Endothelial cell of hepatic sinusoid (primary cell): ENCODE results near the gene PDGFA.

Source experiments
- in situ Hi-C: cut with HindIII; loops from 2 replicates; pipeline ENCODE4 v1.10.0; 2017; ENCODE audit warnings: low sequenced_read_pairs

PDGFA gene

GRCh38 chr7:538764-539685, 19.4 kb upstream of the PDGFA start:
- in situ Hi-C loops: no loop called here

GRCh38 chr7:537911-538634, 18.4 kb upstream of the PDGFA start:
- in situ Hi-C loops: no loop called here

DNA sequence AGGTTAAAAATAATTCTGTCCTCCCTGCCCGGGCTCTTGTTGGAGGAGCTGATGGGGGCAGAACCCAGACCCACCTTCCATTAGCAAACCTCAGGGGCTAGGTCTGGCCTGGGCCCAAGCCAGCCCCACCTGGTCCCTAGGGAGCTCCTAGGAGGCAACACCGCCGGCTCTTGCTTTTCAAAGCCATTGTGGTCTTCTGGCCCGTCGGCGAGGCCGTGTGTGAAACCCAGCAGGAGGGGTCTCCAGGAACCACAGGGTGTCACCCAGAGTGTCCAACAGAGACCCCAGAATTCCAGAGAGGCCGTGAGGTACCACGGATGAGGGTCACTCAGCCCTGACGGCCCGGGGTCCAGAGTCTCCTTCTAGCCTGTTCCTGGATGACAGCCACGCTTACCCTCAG, 16.6 kb upstream of the PDGFA start:
- in situ Hi-C loops: no loop called here

GRCh38 chr7:534959-535358, 15.3 kb upstream of the PDGFA start:
- in situ Hi-C loops: no loop called here

- in situ Hi-C loops: no loop called here
Measured at GRCh38 chr7:534075-534474, 14.4 kb upstream of the PDGFA start.

GRCh38 chr7:533266-533665, 13.6 kb upstream of the PDGFA start:
- in situ Hi-C loops: no loop called here

DNA sequence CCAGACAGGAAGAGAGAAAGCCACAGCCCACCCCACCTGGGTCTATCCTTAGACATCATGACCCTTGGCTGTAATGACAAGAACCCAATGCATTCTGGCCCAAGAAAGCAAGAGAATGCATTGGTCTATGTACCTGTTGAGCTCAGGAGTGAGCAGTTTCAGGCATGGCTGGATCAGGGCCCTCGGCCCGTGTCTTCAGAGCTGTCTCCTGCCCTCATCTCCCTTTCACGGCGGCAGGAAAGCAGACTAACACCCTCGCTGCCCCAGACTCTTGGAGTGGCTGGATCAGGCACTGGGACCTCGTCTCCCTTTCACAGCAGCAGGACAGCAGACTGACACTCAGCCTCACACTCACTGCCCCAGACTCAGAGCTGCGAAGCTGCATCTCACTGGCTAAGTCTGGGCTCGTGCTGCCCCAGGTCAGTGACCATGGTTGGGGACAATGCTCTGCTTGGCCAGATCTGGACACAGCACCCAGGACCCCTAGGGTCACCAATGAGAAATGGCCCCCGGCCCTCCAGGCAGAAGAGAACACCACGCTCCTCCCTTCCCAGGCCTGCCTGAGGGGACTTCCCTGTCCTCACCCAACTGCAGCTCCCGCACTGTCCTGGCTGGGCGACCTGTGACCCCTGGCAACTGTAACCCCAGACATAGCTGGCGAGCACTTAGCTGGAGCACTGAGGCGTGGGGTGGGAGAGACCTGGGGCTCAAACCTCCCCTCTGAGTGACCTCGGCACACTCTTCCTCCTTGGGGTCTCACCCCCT, 12.9 kb upstream of the PDGFA start:
- in situ Hi-C loops: no loop called here

DNA sequence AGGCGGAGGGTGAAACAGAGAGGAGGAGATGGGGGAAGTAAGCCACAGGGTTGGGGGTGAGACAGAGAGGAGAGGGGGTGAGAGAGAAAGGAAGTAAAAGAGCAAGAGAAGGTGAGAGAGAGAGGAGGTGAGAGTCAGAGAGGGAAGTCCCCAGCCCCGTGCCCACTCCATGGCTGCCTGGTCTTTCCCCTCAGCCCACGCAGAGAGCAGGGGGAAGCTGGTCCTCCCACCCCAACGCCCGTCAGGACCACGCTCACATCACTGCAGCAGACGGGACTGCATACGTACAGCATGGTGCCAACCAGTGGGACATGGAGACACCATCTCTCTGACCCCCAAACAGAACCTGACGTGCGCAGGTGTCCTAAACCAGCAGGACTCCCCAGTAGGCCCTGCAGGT, 12.1 kb upstream of the PDGFA start:
- in situ Hi-C loops: no loop called here

DNA sequence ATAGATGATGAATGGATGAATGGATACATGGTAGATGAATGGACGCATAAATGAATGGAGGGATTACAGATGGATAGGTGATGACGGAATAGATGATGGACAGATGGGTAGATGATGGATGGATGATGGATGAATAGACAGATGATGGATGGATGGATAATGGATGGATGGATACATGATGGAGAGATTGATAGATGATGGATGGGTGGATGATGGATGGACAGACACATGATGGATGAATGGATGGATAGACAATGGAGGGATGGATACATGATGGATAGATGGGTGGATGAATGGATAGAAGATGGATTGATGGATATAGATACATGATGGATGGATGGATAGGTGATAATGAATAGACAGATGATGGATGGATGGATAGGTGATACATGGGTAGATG, 8.8 kb upstream of the PDGFA start:
- in situ Hi-C loops: no loop called here

- in situ Hi-C loops: no loop called here
Measured at GRCh38 chr7:527723-528122, 8.1 kb upstream of the PDGFA start.

DNA sequence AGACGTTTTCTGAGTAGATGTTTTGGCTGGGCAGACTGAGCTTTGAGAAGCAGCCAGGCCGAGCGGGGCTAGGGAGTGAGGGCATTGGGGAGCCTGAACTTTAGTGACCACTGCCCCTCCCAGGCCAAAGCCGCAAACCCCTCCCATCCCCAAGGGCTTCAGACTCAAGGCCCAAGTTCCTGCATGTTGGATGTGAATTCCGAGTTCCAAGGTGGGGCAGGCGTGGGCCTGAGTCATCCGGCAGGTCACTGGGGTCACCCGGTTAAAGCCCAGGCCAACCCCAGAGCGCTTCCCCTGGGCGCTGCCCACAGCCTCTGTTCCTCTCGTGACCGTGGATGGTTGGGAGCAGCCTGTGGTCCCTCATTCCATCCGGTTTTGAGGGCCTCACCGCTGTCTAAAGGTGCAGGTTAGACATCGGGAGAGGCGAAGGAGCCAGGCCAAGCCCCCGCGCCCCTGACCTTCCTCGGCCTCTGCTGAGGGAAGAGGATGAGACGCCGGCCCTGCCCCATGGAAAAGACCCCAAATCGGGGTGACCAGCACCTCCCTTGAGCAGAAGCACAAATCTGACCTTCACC, 6.9 kb upstream of the PDGFA start:
- in situ Hi-C loops: no loop called here

DNA sequence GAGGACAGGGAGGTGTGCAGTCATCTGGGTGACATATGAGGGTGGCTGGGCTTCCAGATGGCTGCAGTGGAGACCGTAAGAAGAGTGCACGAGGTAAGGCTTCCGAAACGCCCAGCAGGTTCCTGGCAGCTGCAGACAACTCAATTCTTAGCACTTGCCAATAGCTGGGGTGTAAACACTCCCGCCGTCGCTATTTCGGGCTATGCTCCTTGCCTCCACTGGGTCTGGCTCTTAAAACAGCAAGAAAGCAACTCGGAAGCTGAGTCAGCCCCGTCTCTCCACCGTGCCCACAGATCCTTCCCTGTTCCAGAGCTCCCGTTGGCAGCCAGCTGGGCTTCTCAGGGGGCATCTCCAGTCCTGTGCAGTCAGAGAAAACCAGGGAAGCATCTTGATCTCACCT, 6.1 kb upstream of the PDGFA start:
- in situ Hi-C loops: no loop called here

DNA sequence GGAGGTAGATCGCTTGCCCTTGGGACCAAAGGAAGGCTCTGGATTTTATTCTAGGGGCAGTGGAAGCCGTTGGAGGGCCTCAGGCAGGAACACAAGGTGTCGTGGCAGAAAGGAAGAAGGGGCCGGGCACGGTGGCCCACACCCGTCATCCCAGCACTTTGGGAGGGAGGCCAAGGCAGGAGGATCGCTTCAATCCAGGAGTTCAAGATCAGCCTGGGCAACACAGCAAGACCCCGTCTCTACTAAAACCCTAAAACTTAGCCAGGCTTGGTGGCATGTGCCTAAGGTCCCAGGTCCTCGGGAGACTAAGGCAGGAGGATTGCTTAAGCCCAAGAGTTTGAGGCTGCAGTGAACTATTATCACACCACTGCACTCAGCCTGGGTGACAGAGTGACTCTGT, 5.2 kb upstream of the PDGFA start:
- in situ Hi-C loops: no loop called here

GRCh38 chr7:523347-524336, 4.0 kb upstream of the PDGFA start:
- in situ Hi-C loops: no loop called here

- in situ Hi-C loops: no loop called here
Measured at GRCh38 chr7:522951-523314, 3.3 kb upstream of the PDGFA start.

DNA sequence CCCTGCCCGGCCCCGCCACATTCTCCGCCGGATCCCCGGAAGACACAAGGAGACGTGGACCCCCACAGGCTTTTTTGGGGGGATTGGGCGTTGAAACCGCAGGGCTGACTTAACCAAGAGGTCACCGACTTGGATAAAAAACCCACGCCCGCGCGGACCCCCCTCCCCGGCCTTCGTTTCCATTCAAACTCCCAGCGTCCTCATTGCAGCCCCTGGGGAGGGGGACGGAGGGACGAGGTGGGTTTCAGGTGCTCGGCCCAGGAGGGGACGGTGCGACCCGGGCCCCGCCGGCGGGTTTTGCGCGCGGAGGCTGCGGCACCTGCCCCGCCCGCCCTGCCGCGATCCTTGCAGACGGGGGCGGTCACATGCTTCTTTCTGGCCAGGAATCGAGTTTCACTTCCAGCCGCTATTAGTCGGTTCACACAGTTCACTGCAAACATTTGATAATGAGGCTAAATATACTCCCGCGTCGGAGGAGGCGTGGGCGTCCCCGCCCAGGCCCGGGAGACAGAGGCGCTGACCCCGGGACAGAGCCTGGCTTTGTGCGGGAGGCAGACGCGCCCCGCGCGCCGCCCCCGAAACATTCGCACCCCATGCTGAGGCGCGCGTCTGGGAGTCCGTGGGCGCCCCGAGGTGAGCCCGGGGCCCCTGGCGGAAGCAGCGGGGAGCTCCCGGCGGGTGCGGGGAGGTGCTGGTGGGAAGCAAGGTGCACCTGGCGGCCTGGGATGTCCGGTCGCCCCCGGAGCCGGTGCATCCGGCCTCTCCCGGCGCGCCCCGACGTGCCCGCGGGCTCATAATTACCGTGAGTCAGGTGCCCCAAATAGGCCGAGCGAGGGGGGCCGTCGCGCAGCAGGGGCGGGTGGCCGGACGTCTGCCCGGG, 2.7 kb upstream of the PDGFA start:
- in situ Hi-C loops: no loop called here

DNA sequence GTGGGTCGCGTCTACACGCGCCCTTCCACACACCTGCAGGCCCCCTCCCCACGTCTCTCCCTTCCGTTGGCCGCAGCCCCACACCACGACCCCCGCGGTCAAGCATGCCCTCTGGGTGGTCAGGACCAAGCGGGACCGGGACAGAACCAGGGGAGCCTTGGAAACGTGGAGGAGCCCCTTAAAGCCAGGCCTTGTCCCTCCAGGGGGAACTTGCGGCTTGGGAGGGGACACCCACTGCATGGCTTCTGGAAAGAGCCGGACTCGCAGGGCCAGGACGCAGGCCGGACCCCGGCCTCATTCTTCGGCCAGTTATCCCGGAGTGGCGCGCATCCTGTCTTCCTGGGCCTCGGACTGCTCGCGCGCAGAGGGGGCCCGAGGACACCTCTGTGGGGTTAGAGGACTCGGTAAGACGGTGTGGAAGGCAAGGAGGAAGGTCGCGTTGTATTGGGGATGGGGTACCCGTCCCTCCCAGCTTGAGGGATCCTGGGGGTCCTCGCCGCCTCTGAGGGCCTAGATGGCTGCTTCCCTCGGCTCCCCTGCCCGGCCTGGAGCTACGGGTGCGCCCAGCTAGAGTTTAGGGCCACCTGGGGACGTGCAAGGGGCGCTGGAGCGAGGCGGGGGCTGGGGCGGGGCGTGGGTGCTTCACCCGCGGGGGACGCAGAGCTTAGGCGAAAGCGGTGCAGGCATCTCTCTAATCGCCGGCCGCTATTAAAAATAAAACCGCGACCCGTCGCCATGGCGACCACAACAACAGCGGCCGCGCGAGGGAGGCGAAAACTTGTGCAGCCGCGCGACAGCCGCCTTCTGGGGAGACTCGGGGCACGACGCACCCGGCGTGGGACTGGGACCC, 1.8 kb upstream of the PDGFA start:
- in situ Hi-C loops: no loop called here

DNA sequence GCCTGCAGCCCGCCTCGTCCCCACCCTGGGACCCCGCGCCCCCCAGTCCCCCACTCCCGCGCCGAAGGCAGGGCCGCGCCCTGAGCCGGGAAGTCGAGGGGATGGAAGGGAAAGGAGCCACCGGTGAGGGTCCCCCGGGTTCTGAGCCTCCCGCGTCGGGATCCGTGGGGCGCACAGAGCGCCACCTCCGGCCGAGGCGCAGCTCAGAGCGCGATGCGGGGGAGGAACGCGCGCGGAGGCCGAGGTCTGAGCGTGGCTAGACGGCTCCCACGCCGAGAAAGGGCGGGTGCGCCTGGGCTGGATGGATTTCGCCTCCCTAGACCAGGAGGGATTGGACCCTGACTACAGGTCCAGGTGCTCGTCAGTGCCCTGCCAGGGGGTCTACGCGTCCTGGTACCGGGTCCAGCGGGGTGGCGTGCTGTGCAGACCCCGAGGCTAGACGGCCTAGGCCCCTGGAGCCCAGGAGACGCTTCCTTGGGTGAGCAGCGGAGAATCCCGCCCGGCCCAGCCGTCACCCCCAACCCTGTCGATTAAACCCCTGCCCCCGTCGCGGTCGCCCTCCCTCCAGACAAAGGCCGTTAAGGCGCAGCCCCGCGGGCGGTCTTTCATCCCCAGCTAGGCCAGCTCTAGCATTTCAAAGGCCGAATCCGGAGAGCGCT, 986 bp upstream of the PDGFA start:
- in situ Hi-C loops: no loop called here
